Endothelial cell of umbilical vein (primary cell): ENCODE results near the gene YIPF3. TPM values are rescaled to one million over a fixed set of nuclear protein-coding genes. Genes with fewer than 3 reads are reported as not detected.

Experiments used
- BruUV-seq: library from RNA; stranded (reverse); fragments of 400-500 nt; replicated peaks from 2 replicates; lab custom pipeline; 2021; lab: Mats Ljungman, UMichigan
- CTCF ChIA-PET: fragments of 300-600, 350-600 bp; sonication (Branson Sonifier 250); formaldehyde crosslinking; loops from one replicate; lab custom pipeline; 2021; ENCODE audit warnings: antibody characterized with exemption, inconsistent platforms; lab: Charles Lee
- POLR2A ChIA-PET: fragments of 300-600, 350-600 bp; sonication (Branson Sonifier 250); formaldehyde crosslinking; loops from one replicate; lab custom pipeline; 2021; ENCODE audit warnings: antibody characterized with exemption, inconsistent platforms; lab: Charles Lee
- DNase-seq: peaks from one replicate; pipeline ENCODE4 v3.0.0-alpha.2; 2011; ENCODE audit warnings: low read depth, low spot score
- FAIRE-seq: peaks from 2 replicates; lab custom pipeline; 2011; peaks lifted over from hg19 to GRCh38; lab: Jason Lieb, UNC
- H2AFZ ChIP-seq: 2 replicates; pipeline ENCODE4 v1.6.0; 2012; ENCODE audit warnings: low read depth, low read length, control low read depth, inconsistent platforms
- H3K27ac ChIP-seq: 2 replicates; pipeline ENCODE4 v1.5.1; 2011; ENCODE audit warnings: low read depth, mild to moderate bottlenecking, control low read depth, low read length, moderate library complexity; ENCODE audit not compliant: insufficient read depth
- H3K27me3 ChIP-seq, 2 experiments: 2 replicates each; pipeline versions ENCODE4 v1.6.0 to v1.6.1; 2011; ENCODE audit warnings: low read length in 2 of 2, mixed read lengths in 1 of 2; ENCODE audit not compliant: control insufficient read depth in 2 of 2, insufficient read depth in 2 of 2
- H3K36me3 ChIP-seq, 2 experiments: 2 replicates in 1 of 2; 3 replicates in 1 of 2; pipeline ENCODE4 v1.5.1; 2011; ENCODE audit warnings: low read length in 2 of 2, mild to moderate bottlenecking in 1 of 2, moderate library complexity in 1 of 2; ENCODE audit not compliant: control insufficient read depth in 2 of 2, insufficient read depth in 2 of 2; ENCODE audit errors: extremely low read depth in 1 of 2
- H3K4me1 ChIP-seq: 3 replicates; pipeline ENCODE4 v1.5.1; 2011; ENCODE audit warnings: mild to moderate bottlenecking, low read length; ENCODE audit not compliant: control insufficient read depth, insufficient read depth; ENCODE audit errors: extremely low read depth
- H3K4me2 ChIP-seq: 2 replicates; pipeline ENCODE4 v1.6.1; 2011; ENCODE audit warnings: low read length, control low read depth, mixed read lengths; ENCODE audit not compliant: insufficient read depth
- H3K4me3 ChIP-seq, 3 experiments: fragments of 200-600 bp in 1 of 3; sonication (generic), shearing (Covaris generic) in 1 of 3; replicated peaks in 1 of 3; 2 replicates each; pipeline ENCODE4 v1.5.1; 2011 to 2016; ENCODE audit warnings: control low read depth in 3 of 3, low read length in 3 of 3, mild to moderate bottlenecking in 2 of 3, inconsistent platforms in 1 of 3, low read depth in 1 of 3, moderate library complexity in 1 of 3; ENCODE audit not compliant: insufficient read depth in 1 of 3
- H3K79me2 ChIP-seq: 2 replicates; pipeline ENCODE4 v1.6.0; 2012; ENCODE audit warnings: low read length, inconsistent platforms; ENCODE audit not compliant: control insufficient read depth, insufficient read depth
- H3K9ac ChIP-seq: replicated peaks from 2 replicates; pipeline ENCODE3; 2011; ENCODE audit warnings: low read length, control low read depth; ENCODE audit not compliant: insufficient read depth; ENCODE audit errors: extremely low read depth
- H3K9me1 ChIP-seq: replicated peaks from 3 replicates; pipeline ENCODE4 v1.6.0; 2011; ENCODE audit warnings: mild to moderate bottlenecking, low read length; ENCODE audit not compliant: control insufficient read depth, insufficient read depth; ENCODE audit errors: extremely low read depth
- H3K9me3 ChIP-seq: replicated peaks from 2 replicates; pipeline ENCODE4 v1.5.1; 2012; ENCODE audit warnings: low read length, inconsistent platforms; ENCODE audit not compliant: control insufficient read depth, insufficient read depth
- H4K20me1 ChIP-seq: replicated peaks from 2 replicates; pipeline ENCODE3; 2011; ENCODE audit warnings: mild to moderate bottlenecking, low read length; ENCODE audit not compliant: control insufficient read depth, insufficient read depth; ENCODE audit errors: extremely low read depth
- GATA2 ChIP-seq: IDR thresholded peaks from 2 replicates; pipeline ENCODE4 v1.7.0; 2011; ENCODE audit warnings: low read depth, mild to moderate bottlenecking, moderate library complexity, mixed read lengths, low read length; ENCODE audit not compliant: insufficient read length, insufficient read depth
- JUN ChIP-seq: IDR thresholded peaks from 2 replicates; pipeline ENCODE4 v1.6.1; 2011; ENCODE audit warnings: borderline replicate concordance, low read depth; ENCODE audit not compliant: insufficient read length, insufficient read depth
- MYC ChIP-seq: IDR thresholded peaks from one replicate; pipeline ENCODE4 v1.6.1; 2011; ENCODE audit warnings: mild to moderate bottlenecking, low read depth, low read length
- POLR2A ChIP-seq: IDR thresholded peaks from 2 replicates; pipeline ENCODE4 v1.6.1; 2012; ENCODE audit warnings: low read depth, mild to moderate bottlenecking, control low read depth, low read length
- POLR2AphosphoS5 ChIP-seq: IDR thresholded peaks from 2 replicates; pipeline ENCODE4 v1.6.1; 2012; ENCODE audit warnings: low read depth, mild to moderate bottlenecking, control low read depth, low read length, moderate library complexity; ENCODE audit not compliant: insufficient read depth
- dilution Hi-C: fragments of 300-500 bp; cut with MboI; formaldehyde crosslinking; loops from one replicate; pipeline ENCODE4 v1.15.0; 2019; ENCODE audit warnings: low sequenced_read_pairs; ENCODE audit not compliant: extremely low pct_ligation_motif_present
- intact Hi-C: fragments of 100-400 bp; cut with micrococcal nuclease; formaldehyde crosslinking; loops from one replicate; pipeline ENCODE4 v1.10.0; 2022
- polyA plus RNA-seq, 4 experiments: library from polyadenylated mRNA; depleted of rRNA in 3 of 4; stranded (reverse) in 3 of 4; unstranded in 1 of 4; fragments of >200 nt; gene quantifications; 2 replicates each; pipeline versions ENCODE4 v1.2.1 to v1.2.3, GENCODE V29; 2011 to 2012; ENCODE audit warnings: missing spikeins in 1 of 4
- total RNA-seq: library from RNA; stranded (reverse); gene quantifications from 2 replicates; pipeline ENCODE4 v1.2.3, GENCODE V29; 2021
- TF ChIP-seq, protein P1 (sequence below): IDR thresholded peaks from 2 replicates; pipeline ENCODE4 v1.6.1; 2011; ENCODE audit not compliant: insufficient read depth, insufficient read length

YIPF3 gene
- total and polyA plus RNA-seq, 2 donors (not counting 3 experiments of a cell fraction or from before 2014, with no cell fraction given): 119 to 470 TPM

DNA sequence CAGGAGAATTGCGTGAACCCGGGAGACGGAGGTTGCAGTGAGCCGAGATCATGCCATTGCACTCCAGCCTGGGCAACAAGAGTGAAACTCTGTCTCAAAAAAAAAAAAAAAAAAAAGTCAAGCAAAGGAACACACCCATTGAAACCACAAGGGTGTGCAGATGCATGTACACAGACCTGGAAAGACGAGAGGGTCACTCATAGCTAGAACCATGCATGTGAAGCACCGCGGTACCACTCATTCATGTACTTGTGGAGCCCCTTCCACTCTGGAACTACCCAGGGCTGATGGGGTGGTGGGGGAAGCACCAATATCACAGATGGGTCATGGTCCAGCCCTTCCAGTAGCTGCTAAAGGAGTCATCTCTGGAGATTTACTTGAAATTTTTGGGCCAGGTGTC lies 46.8 kb downstream of the YIPF3 start:
- dilution Hi-C loops (no loop called here), intact Hi-C loops (no loop called here)
- Histone ChIP-seq H3K79me2 (no peaks in the 10 kb centered on the region), H3K36me3 (no peaks in the 10 kb centered on the region), H3K9ac (no peak overlapping the region), H3K9me1 (no peaks in the 10 kb centered on the region), H3K27ac (no peak overlapping the region), H3K27me3 (peaks cover 8 to 9% of the 10 kb centered on the region in 2 experiments), H4K20me1 (no peaks in the 10 kb centered on the region), H3K4me3 (no peak overlapping the region), H2AFZ (no peak overlapping the region), H3K9me3 (no peaks in the 10 kb centered on the region), H3K4me2 (no peak overlapping the region), H3K4me1 (no peaks in the 10 kb centered on the region)
- CTCF ChIA-PET: interaction anchor here (1.0 kb wide), 1 partner anchor 15 kb away, joined by 3 read pairs; the partner anchor contains the start of gene DLK2
- BruUV-seq: no TSS peak
- no peak for DNase-seq
- POLR2A ChIA-PET: no interaction called here
- no peak for FAIRE-seq
- TF ChIP-seq POLR2AphosphoS5 (no peak), JUN (no peak), MYC (no peak), GATA2 (no peak)
- TF ChIP-seq, protein P1, sequence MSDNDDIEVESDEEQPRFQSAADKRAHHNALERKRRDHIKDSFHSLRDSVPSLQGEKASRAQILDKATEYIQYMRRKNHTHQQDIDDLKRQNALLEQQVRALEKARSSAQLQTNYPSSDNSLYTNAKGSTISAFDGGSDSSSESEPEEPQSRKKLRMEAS: no peak

- FAIRE-seq (no peak), DNase-seq (no peak)
- Histone ChIP-seq H3K27ac (no peak overlapping the region), H3K9me1 (no peaks in the 10 kb centered on the region), H4K20me1 (no peaks in the 10 kb centered on the region), H3K4me2 (no peak overlapping the region), H3K4me3 (no peak overlapping the region), H2AFZ (no peak overlapping the region), H3K27me3 (peaks cover 8 to 9% of the 10 kb centered on the region in 2 experiments), H3K9me3 (no peaks in the 10 kb centered on the region), H3K9ac (no peak overlapping the region), H3K79me2 (no peaks in the 10 kb centered on the region), H3K4me1 (no peaks in the 10 kb centered on the region), H3K36me3 (no peaks in the 10 kb centered on the region)
- intact Hi-C loops: no loop called here
- BruUV-seq: no TSS peak
- dilution Hi-C loops: no loop called here
- ChIA-PET CTCF (interaction anchor here (1.3 kb wide), 1 partner anchor 8 kb away, joined by 3 read pairs; the partner anchor contains the start of gene TJAP1), POLR2A (no interaction called here)
- TF ChIP-seq POLR2AphosphoS5: no peak
- no peak for TF ChIP-seq MYC
- no peak for TF ChIP-seq JUN
- no peak for TF ChIP-seq POLR2A
These were observed 47.7 kb downstream of the YIPF3 start for GRCh38 chr6:43468748-43469681.
